ENCODE results near the gene EDDM13.
"Not testable (repeated sequence)": the region's sequence is repeated elsewhere in the genome, so short reads cannot be mapped to it uniquely, and the experiment has no call there.

Gene EDDM13

DNA sequence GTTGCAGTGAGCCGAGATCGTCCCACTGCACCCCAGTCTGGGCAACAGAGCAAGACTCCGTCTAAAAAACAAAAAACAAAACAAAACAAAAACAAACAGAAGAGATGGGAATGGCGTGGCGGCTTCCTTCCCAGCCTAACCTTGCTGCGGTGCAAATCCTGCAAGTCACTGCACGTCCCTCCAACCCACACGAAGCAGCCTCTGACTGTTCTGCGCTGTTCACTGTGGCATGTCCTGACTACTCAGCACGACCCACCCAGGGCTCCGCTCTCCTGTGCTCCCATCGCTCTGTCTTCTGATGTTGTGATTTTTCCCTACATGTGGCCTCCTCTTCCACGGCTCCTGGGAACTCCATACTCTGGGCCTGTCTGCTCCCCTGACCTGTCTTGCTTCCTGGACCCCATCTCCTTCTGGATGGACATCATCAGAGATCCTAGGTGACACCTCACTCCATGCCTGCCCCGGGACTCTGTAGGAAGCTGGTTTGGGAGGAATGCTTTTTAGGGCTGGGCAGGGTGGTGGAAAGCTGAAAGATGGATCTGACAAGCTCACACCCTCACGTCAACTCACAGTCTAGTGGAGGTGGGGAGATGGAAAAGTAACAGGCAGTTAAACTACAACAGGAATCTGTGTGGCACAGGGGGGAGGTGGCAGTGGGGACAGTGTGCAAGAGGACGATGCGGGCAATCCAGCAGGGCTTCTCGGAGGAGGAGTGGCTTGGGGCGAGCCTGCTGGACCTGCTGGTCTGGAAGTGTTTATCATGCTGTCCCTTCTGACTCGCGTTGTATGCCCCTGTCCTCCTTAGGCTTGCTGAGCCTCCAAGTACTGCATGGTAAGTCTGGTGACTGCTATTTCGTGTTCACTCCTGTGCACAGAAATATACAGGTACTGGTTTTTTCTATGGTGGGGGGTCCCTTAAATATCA, 23.2 kb downstream of the EDDM13 start:
- no peak for DNase-seq (ENCODE audit: low read depth)

DNA sequence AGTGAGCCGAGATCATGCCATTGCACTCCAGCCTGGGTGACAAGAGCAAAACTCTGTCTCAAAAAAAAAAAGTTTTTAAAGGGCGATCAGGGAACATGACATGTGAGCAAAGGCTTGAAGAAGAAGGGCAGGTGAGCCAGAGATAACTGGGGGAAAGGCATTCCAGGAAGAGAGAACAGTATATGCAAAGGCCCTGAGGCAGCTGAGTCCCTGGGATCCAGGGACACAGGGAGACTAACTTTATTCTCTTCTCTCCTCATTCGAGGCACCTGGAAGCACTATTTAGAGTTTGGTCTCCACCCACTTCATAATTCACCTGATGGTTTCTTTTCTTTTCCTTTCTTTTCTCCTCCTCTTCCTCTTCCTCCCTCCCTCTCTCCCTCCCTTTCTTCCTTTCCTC, 24.5 kb downstream of the EDDM13 start:
- DNase-seq (ENCODE audit: low read depth): no peak

DNA sequence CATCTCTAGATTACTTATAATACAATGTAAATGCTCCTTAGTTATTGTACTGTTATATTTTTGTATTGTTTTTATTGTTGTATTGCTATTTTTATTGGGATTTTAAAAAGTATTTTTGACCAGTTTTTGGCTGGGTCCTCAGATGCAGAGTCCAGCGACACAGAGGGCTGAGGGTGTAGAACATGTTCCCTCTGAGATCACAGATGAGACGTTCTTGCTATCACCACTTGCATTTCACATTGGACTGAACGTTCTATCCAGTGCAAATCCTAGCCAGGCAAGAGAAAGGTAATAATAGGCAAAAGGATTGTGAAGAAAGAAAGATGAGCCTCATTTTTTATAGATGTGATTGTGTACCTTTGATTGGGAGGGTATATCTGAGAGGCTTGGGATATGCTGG, 27.1 kb downstream of the EDDM13 start:
- no peak for DNase-seq (ENCODE audit: low read depth)

DNA sequence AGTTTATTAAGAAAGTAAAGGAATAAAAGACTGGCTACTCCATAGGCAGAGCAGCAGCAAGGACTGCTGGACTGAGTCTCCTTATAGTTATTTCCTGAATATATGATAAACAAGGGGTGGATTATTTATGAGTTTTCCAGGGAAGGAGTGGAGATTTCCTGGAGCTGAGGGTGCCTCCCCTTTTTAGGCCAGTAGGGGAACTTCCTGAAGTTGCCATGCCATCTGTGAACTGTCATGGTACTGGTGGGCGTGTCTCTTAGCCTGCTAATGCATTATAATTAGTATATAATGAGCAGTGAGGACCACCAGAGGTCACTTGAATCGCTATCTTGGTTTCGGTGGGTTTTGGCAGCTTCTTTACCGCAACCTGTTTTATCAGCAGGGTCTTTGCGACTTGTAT, 28.6 kb downstream of the EDDM13 start:
- no peak for DNase-seq (ENCODE audit: low read depth)

DNA sequence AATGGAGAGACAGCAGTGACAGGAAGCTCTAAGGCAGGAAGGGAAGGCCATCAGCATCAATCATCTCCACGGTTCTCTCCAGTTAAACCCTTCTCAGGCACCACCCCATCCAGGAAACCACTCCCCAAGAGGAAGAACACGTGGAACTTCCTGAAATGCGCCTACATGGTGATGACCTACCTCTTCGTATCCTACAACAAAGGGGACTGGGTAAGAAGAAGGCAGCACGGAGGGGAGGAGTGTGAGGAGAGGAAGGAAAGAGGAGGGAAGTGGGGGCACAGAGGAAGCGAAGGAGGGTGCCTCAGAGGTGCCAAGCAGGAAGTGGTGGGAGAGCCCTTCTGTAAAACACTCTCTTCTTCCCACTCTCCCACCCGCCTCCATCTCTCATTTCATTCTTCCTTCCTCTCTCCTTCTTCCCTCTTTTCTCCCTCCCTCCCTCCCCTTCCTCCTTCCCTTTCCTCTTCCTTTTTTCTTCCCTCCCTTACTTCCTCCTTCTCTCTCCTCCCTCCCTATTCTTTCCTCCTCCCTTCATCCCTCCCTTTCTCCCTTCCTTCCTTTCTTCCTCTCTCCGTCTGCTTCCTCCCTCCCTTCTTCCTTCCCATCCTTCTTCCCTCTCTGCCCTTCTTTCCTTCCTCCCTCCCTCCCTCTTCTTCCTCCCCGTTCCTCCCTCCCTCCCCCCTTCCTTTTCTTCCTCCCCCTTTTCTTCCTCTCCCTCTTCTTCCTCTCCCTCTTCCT, 29.5 kb downstream of the EDDM13 start:
- no peak for DNase-seq (ENCODE audit: low read depth)

DNA sequence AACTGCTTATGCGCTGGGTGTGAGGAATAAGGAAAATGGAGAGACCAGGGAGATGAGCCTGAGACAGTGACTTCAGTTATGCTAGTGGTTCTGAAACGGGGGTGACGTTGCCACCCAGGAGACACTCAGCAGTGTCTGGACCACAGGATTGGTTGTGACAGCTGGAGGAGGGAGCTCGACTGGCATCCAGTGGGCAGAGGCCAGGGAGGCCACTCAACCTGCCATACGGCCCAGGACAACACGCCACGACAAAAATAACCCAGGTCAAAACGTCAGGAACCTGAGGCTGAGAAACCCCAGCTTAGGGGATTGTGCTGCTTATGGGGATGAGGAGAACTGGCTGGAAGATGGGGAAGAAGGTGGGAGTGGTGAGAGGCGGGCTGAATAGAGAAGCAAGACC, 31.7 kb downstream of the EDDM13 start:
- DNase-seq (ENCODE audit: low read depth): no peak

DNA sequence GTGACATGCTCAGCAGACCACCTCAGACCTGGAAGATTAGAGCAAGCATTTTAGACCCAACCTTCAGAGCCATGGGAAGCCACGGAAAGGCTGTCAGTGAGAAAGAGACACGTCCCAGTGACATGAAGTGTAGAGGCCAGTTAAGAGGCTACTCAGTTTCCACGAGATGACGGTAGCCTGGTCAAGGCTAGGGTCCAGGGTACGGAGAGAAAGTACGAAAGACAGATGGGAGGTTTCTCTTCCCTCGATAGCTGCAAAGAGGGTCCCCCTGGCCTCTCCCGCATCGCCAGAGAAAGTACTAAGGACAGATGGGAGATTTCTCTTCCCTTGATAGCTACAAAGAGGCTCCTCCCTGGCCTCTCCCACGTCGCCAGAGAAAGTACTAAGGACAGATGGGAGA, 33.5 kb downstream of the EDDM13 start:
- no peak for DNase-seq (ENCODE audit: low read depth)

DNA sequence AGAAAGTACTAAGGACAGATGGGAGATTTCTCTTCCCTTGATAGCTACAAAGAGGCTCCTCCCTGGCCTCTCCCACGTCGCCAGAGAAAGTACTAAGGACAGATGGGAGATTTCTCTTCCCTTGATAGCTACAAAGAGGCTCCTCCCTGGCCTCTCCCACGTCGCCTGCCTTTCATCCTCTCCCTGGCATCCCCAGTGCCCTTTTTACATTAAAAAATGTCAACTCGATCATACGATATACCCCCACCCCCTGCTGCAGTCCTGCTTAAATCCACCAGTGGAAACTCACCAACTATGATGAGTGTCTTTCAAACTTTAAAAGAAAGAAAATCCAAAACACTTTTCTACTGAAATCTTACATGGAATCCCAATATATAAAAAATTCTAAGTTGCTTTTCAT, 34.5 kb downstream of the EDDM13 start:
- not testable (repeated sequence) for DNase-seq (ENCODE audit: low read depth)

DNA sequence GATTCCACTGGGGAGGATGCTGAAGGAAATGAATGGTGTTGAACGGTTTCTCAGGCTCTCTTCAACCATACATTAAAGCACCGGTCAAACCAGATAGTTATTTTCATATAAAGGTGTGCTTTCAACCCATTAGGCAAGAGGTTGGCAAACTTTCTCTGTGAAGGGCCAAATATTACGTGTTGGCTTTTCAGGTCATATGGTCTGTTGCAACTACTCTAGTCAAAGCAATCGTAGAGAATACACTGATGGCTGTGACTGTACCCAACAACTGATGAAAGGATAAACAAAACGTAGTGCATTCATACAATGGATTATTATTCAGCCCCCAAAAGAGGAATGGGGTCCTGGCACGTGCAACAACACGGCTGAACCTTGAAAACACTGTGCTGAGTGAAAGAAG, 36.2 kb downstream of the EDDM13 start:
- no peak for DNase-seq (ENCODE audit: low read depth)

DNA sequence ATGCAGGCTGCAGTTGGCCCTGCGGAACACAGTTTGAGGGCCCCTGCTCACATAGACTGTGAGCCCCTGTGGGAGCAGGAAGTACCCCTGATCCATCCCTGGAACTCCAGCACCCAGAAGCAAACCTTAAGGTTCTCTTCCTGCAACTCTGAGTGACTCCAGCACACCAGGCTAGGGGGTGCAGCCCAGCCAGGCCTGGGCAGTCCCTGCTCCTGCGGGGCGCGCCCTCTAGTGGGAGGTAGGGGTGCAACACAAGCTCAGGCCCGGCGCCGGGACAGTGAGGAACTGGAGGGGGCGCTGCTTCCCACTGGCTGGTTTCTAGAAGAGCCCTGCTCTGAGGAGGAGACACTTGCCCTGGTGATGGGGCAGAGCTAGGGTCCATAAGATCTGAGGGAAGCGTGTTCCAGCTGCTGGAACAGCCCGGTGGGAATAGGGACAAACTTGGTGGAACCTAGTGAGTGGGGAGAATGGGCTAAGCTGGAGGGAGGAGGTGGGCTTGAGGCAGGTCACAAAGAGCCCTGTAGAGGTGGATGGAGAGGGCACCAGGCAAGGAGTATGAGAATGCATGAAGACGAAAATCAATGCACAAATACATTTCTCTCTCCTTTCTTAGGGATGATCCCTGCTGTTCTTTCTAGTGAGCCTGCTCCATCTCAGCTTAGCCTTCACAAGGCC, 37.1 kb downstream of the EDDM13 start:
- peak; percentile 16 for DNase-seq (ENCODE audit: low read depth)

DNA sequence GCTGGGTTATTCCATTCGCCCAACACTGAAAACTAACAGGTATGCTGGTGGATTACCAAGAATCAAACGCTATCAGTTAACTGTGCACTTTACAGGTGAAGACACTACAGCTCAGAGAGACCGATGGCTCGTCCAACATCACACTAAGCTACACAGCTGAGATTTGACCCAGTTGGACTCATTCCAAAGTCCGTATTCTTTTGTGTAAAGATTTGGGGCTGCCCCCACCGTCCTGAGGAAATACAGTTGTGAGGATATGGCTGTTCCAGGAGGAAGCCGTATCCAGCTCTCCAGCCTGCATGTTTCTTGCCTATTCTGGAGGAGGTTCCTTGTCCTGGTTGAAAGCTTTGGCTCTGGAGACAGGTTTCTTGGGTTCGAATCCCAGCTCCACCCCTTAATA, 37.9 kb downstream of the EDDM13 start:
- DNase-seq (ENCODE audit: low read depth): no peak

DNA sequence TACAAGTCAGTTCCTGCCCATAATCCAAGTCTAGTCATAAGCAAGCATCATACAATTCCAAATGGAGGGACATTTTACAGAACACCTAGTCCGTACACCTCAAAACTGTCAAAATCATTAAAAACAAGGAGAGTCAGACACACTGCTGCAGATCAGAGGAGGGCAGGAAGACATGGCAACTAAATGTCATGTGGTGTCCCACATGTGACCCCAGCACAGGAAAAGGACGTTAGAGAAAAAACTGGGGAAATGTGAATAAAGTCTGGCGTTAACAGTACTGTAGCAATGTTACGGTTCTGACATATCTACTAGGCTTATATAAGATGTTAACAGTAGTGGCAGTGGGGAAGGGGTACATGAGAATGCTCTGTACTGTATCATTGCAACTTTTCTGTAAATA, 39.8 kb downstream of the EDDM13 start:
- DNase-seq (ENCODE audit: low read depth): no peak

DNA sequence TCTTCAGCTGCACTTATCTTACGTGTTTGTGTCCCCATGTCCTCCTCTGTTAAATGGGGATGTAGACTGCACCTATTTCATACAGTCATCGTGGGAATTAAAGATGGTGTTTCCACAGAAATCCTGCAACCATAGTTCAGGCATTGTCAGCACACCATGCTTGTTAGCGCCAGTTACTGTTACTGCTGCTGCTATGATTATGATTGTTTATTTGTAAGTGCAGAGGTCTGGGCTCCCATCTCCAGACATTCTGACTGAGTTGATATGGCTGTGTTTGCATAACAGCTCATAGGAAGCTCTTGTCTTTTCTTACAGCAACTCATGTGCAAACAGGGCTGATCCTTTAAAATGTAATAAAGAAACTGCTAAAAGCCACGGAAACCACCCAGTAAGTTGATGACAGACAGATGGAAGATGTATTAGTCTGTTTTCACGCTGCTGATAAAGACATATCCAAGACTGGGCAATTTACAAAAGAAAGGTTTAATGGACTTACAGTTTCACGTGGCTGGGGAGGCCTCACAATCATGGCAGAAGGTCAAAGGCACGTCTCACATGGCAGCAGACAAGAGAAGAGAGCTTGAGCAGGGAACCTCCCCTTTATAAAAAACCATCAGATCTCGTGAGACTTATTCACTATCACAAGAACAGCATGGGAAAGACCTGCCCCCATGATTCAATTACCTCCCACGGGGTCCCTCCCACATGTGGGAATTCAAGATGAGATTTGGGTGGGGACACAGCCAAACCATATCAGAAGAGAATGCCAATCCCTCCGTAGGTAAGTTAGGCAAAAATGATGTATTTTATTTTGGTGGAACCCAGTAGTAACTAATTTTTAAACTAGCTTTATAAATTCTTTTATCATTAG, 40.5 kb downstream of the EDDM13 start:
- peak; percentile 9 for DNase-seq (ENCODE audit: low read depth)

DNA sequence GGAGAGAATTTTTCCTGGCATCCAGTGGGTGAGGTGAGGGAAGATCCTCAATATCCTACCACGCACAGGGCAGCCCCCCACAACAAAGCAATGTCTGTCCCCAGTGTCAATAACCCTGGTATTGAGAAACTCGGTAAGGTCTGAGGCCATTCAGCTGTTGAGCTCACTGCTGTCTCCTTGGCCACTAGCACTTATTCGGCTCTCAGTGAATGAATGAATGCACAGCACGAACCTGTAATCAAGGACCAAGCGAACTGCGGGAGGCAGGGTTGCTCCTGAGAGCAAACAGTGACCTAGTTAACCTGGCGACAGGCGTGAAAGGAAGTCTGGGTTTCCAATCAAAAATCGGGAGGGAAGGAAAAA, 41.5 kb downstream of the EDDM13 start:
- DNase-seq (ENCODE audit: low read depth): no peak

DNA sequence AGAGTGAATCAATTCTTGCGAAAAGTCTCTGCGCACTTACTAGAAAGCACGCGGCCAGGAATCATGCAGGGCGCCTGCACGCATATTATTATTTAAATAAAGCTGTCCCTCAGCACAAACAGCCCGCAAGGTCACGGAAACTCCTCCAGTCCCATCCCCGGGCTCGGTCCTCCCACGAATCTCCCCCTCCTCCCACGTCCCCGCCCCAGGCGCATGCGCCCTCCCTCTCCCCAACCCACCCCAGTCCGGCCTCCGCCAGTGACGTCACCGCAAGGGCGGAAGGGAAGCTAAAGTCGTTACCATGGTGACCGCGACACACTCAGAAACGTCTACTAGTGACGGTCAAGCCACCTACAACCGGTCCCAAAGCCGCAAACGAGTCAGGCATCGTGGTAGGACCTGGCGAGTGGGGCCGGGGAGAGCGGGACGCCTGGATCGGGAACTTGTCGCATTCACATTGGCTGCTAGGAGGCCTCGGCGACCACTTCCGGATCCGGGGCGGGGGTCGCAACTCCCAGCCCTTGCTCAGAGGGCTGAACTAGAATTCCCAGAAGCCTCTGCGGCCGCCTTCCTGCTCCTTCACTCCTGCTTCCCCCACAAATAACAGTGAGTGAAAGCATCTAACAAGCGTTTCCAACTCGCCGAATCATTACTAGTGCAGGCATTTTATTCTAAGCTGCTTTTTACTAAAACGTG, 42.0 kb downstream of the EDDM13 start, which contains the start of gene ZSCAN5A:
ZSCAN5A (minus strand) TSS at position 459 of the 696 bp plus-strand sequence. CDS start 89,793 bp downstream, outside the sequence.
- peak; percentile 99 for DNase-seq (ENCODE audit: low read depth)

DNA sequence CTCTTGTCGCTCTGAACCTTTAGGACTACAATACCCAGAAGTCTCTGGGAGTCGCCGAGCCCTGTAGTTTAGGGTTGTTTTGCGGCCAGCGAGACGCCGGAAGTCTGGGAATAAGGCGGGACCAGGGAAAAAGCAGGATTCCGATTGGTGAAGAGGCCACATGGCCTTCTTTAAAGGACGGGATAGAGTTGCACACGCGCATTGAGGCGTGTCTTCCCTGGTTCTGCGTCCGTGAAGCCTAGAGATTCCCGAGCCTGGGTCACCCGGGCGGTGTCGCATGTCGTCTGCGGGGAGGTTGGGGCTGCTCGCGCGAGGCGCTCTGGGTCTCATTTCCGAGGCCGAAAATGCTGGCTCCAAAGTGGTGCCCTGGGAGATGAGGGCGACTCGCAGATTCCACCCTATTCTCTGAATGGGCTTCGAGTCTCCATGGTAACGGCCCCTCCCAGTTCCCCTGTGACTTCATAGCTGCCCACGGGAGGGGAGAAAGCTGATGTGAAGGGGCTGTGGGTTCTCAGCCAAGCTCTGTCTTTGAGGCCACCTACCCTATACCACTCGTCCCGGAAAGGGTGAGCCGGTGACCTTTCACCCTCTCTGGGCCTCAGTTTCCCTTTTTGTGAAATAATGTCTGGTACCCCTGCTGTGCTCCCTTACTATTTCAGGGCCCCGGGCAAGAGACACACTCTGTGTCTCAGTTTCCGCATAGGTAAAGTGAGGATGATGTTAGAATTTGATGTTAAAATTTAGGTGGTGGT, 42.7 kb downstream of the EDDM13 start:
- peak; percentile 87 for DNase-seq (ENCODE audit: low read depth)

DNA sequence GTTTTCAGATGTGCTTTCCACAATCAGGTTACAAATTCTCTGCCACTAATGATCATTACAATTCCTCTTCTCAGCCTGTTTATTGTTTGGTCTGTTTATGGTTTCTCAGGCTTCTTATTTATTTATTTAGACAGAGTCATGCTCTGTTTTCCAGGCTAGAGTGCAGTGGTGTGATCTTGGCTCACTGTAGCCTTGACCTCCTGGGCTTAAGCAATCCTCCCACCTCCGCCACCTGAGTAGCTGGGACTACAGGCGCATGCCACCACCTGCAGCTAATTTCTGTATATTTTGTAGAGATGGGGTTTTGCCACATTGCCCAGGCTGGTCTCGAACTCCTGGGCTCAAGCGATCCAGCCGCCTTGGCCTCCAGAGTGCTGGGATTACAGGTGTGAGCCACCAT, 44.2 kb downstream of the EDDM13 start:
- DNase-seq (ENCODE audit: low read depth): no peak

DNA sequence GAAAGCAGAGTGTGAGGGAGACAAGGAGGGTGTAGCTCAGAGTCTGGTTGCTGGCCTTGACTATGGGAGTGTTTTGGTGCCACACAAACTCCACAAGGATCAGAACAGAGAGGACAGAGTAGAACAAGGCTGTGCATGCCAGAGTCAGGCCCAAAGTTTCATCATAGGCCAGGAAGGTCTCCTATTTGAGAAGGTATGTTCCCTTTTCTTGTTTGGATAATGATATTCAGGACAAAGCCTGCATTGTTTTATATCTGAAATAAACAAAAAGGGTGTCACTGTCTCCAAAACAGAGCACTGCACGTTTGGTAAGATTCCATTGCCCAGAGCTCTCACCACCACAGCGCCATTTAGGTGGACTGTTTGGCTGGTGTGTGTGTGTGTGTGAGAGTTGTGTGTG, 45.2 kb downstream of the EDDM13 start:
- DNase-seq (ENCODE audit: low read depth): no peak

DNA sequence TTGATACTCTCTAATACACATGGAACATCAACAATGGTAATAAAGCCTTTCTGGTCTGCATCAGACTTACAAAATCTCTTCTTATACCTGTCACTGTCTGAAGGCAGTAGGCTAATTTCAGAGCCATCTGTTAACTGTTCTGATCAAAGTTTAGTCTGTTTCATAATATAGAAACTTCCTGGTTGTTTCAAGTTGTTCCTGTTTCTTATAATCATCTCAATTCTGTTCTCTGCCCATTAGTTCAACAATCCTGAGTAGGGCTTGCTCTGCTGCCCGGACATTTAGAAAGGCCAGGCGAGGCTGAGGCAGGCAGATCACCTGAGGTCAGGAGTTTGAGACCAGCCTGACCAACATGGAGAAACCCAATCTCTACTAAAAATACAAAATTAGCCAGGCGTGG, 47.4 kb downstream of the EDDM13 start:
- no peak for DNase-seq (ENCODE audit: low read depth)

DNA sequence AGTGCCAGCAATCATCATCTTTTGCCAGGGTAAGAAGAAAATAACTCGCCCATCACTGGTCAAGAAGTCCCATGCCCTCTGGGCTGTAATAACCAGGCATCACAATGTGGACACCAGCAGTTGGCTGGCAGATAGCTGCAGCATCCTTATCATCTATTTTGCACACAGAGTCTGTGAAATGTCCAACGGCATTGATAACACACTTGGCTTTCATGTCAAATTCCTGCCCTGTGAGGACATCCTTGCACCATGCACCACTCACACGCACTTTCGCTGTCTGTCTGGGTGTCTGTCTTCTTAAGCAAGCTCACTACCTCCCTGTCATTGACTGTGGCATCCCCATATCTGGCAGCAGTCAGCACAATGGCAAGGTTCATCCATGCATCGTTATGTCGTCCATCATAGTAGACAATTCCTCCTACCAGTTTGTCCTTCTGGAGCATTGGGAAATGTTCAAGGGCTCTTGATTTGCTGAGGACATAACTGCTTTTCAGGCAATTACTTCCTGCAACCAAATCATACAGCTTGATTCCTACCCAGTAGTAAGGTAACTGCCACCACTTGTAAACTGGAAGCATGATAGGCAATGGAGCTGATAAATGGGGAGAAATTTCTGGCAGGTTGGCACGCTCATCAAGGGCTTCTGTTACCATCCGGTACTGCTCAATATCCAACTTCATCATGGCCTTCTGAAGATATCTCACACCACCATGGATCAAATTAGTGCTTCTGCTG, 48.9 kb downstream of the EDDM13 start:
- DNase-seq (ENCODE audit: low read depth): no peak
